ENCODE measurements around the gene RIN1.
A peak's percentile ranks its signal among the peaks of the same experiment; 100 is the strongest.

RIN1 gene

DNA sequence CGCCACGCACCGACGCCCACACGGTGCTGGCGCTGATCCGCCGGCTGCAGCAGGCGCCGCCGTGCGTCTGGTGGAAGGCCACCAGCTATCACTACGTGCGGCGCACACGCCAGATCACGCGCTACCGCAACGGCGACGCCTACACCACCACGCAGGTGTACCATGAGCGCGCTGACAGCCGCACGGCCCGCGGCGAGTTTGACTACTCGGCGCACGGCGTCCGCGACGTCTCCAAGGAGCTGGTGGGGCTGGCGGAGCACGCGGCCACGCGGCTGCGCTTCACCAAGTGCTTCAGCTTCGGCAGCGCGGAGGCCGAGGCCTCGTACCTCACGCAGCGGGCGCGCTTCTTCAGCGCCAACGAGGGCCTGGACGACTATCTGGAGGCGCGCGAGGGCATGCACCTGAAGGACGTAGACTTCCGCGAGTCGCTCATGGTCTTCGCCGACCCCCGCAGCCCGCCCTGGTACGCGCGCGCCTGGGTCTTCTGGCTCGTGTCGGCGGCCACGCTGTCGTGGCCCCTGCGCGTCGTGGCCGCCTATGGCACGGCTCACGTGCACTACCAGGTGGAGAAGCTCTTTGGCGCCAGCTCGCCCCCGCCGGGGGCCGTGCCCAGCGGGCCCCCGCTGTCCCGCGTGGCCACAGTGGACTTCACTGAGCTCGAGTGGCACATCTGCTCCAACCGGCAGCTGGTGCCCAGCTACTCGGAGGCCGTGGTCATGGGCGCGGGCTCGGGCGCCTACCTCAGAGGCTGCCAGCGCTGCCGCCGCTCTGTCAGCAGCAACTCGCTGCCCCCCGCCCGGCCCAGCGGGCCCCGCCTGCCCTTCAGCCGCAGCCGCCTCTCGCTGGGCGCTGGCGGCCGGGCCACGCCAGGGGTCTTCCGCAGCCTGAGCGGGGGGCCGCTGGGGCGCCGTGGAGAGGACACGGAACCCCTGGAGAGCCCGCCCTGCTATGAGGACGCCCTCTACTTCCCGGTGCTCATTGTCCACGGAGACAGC lies 41.3 kb downstream of the RIN1 start:
- no peaks in the 10 kb centered on the region for H3K4me1 ChIP-seq
- H3K27ac ChIP-seq: no peak overlapping the region
- no peaks in the 10 kb centered on the region for H3K9me3 ChIP-seq (ENCODE audit: control insufficient read depth, low read length)
- no peak overlapping the region for H3K9ac ChIP-seq
- H3K36me3 ChIP-seq (ENCODE audit: control insufficient read depth, insufficient read depth, low read length): no peaks in the 10 kb centered on the region
- no peaks in the 10 kb centered on the region for H3K27me3 ChIP-seq (ENCODE audit: control insufficient read depth, insufficient read depth, low read length)
- H2AFZ ChIP-seq: no peak overlapping the region
- no peak overlapping the region for H3K4me3 ChIP-seq (ENCODE audit: low read depth, low read length)
- no peak overlapping the region for H3K4me2 ChIP-seq (ENCODE audit: low read length)
- no peaks in the 10 kb centered on the region for H3K79me2 ChIP-seq
- TF ChIP-seq, protein P1, sequence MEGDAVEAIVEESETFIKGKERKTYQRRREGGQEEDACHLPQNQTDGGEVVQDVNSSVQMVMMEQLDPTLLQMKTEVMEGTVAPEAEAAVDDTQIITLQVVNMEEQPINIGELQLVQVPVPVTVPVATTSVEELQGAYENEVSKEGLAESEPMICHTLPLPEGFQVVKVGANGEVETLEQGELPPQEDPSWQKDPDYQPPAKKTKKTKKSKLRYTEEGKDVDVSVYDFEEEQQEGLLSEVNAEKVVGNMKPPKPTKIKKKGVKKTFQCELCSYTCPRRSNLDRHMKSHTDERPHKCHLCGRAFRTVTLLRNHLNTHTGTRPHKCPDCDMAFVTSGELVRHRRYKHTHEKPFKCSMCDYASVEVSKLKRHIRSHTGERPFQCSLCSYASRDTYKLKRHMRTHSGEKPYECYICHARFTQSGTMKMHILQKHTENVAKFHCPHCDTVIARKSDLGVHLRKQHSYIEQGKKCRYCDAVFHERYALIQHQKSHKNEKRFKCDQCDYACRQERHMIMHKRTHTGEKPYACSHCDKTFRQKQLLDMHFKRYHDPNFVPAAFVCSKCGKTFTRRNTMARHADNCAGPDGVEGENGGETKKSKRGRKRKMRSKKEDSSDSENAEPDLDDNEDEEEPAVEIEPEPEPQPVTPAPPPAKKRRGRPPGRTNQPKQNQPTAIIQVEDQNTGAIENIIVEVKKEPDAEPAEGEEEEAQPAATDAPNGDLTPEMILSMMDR (IDR thresholded peaks at IDR 0.05): no peak

DNA sequence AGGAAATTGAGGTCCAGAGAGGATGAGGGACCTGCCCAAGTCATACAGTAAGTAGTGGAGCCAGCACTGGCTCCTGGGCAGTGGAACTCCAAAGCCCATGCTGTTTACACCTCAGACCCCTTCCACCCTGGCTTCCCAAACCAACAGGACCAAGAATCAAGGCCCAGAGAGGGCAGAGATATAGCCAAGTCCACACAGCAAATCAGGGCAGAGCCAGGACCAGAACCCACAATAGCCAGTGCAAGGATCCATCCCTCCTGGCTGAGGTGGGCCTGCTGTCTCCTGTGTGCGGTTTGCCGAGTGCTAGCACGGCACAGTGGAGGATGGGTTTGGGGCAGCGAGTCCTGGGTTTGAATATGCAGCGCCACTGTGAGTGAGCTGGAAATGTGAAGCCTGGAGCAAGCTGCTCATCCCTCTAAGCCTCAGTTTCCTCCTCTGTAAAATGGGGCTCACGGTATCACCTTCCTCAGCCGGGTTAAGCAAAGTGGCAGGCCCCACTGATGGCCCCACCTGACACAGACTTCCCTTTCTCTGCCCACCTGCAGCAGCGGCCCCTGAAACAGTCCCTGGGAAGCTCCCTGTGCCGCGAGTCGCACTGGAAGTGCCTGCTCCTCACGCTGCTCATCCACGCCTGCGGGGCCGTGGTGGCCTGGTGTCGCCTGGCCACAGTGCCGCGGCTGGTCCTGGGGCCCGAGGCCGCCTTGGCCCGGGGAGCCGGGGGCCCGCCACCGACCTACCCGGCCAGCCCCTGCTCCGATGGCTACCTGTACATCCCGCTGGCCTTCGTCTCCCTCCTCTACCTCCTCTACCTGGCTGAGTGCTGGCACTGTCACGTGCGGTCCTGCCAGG lies 42.2 kb downstream of the RIN1 start:
- no peak overlapping the region for H3K9ac ChIP-seq
- no peaks in the 10 kb centered on the region for H3K9me3 ChIP-seq (ENCODE audit: control insufficient read depth, low read length)
- H2AFZ ChIP-seq: no peak overlapping the region
- H3K4me3 ChIP-seq (ENCODE audit: low read depth, low read length): no peak overlapping the region
- H3K27me3 ChIP-seq (ENCODE audit: control insufficient read depth, insufficient read depth, low read length): no peaks in the 10 kb centered on the region
- H3K36me3 ChIP-seq (ENCODE audit: control insufficient read depth, insufficient read depth, low read length): no peaks in the 10 kb centered on the region
- no peaks in the 10 kb centered on the region for H3K4me1 ChIP-seq
- no peak overlapping the region for H3K4me2 ChIP-seq (ENCODE audit: low read length)
- TF ChIP-seq, protein P1 (IDR thresholded peaks at IDR 0.05): no peak
- no peak overlapping the region for H3K27ac ChIP-seq
- no peaks in the 10 kb centered on the region for H3K79me2 ChIP-seq

DNA sequence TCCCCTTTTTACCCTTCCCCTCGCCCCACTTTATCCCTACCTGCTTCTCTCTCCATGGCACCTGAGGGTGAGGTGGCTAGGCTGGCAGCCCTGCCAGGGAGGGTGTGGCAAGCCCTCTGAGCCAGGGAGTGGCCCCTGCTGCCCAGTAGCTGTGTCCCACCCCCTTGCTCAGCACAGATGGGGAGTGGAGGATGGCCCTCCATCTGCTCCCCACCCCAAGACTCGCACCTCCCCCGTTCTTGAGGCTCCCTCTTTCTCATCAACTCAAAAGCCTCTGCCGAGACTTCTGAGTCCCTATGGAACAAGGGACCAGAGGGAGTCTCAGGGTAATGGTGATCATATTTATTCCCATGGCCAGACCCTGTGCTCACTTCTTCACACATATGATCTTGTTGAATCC lies 42.9 kb downstream of the RIN1 start:
- Histone ChIP-seq H3K9me3 (ENCODE audit: control insufficient read depth, low read length) (no peaks in the 10 kb centered on the region), H2AFZ (no peak overlapping the region), H3K36me3 (ENCODE audit: control insufficient read depth, insufficient read depth, low read length) (no peaks in the 10 kb centered on the region), H3K27ac (no peak overlapping the region), H3K4me3 (ENCODE audit: low read depth, low read length) (no peak overlapping the region), H3K4me2 (ENCODE audit: low read length) (no peak overlapping the region), H3K79me2 (no peaks in the 10 kb centered on the region), H3K4me1 (no peaks in the 10 kb centered on the region), H3K9ac (no peak overlapping the region), H3K27me3 (ENCODE audit: control insufficient read depth, insufficient read depth, low read length) (no peaks in the 10 kb centered on the region)
- TF ChIP-seq, protein P1 (IDR thresholded peaks at IDR 0.05): no peak

DNA sequence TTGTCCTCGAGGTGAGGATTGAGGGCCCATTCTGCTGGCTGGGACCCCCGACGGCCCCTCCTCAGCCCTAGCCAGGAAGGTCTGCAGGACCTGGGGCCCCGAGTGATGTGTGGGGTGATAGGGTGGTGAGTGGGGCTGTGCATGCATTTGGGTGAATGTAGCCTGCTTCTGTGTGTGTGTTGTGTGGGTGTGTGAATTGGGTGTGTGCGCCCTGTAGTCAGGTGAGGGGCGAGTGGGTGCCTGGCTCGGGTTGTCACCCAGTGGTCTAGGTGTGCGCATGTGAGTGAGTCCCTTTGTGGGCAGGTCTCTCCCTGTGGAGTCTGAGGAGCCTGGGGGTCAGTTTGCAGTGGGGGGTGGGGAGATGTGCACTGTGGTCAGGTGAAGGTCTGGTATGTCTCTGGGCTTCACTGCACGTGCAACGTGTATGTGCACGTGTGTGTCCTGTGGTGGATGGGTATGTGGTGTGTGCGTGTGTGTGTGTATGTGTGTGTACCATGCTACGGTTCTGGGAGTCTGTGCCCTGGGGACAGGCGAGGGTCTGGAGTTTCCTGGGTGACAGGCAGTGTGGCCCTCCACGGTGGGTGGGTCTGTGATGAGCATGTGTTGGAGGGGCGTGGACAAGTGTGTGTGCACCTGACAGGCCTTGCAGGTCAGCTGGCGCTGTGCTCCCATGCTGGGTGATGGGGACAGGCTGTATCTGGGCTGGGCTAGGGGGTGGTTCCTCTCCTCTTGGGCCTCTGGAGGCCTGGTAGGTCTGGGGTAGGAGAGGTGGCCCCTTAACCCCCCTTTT lies 43.5 kb downstream of the RIN1 start:
- Histone ChIP-seq H3K9me3 (ENCODE audit: control insufficient read depth, low read length) (no peaks in the 10 kb centered on the region), H3K27ac (no peak overlapping the region), H3K27me3 (ENCODE audit: control insufficient read depth, insufficient read depth, low read length) (no peaks in the 10 kb centered on the region), H3K36me3 (ENCODE audit: control insufficient read depth, insufficient read depth, low read length) (no peaks in the 10 kb centered on the region), H3K4me2 (ENCODE audit: low read length) (no peak overlapping the region), H3K9ac (no peak overlapping the region), H3K79me2 (no peaks in the 10 kb centered on the region), H2AFZ (peak overlapping the region; percentile 73), H3K4me1 (no peaks in the 10 kb centered on the region), H3K4me3 (ENCODE audit: low read depth, low read length) (no peak overlapping the region)
- TF ChIP-seq, protein P1 (IDR thresholded peaks at IDR 0.05): no peak

Data from parathyroid adenoma (tissue), 2 donors.